ENCODE data around the gene SEMA3B.

Gene SEMA3B

GRCh38 chr3:50232303-50232702 lies 36.6 kb upstream of the SEMA3B start:
- no peak overlapping the region for H3K27ac ChIP-seq
- no peak for TF ChIP-seq CTCF (conservative IDR thresholded peaks at IDR 0.05)

- TF ChIP-seq CTCF (conservative IDR thresholded peaks at IDR 0.05): no peak
- no peak overlapping the region for H3K27ac ChIP-seq
These were observed 35.8 kb upstream of the SEMA3B start for GRCh38 chr3:50233176-50233575.

GRCh38 chr3:50235716-50236483 lies 33.0 kb upstream of the SEMA3B start, which contains the start of gene GNAI2:
TSS of gene GNAI2 (plus strand) at chr3:50236204. CDS start at chr3:50236336, 132 bp downstream.
- no peak for TF ChIP-seq CTCF (conservative IDR thresholded peaks at IDR 0.05)
- H3K27ac ChIP-seq: peak within 1 kb of the TSS; percentile 73

GRCh38 chr3:50236484-50237132 lies 32.3 kb upstream of the SEMA3B start:
- peak overlapping the region; percentile 73 for H3K27ac ChIP-seq
- no peak for TF ChIP-seq CTCF (conservative IDR thresholded peaks at IDR 0.05)

- TF ChIP-seq CTCF (conservative IDR thresholded peaks at IDR 0.05): no peak
- H3K27ac ChIP-seq: peak overlapping the region; percentile 73
These were observed 31.8 kb upstream of the SEMA3B start for GRCh38 chr3:50237133-50237651.

- no peak for TF ChIP-seq CTCF (conservative IDR thresholded peaks at IDR 0.05)
- H3K27ac ChIP-seq: peak overlapping the region; percentile 73
These were observed 31.0 kb upstream of the SEMA3B start for GRCh38 chr3:50237754-50238548.

- peak overlapping the region; percentile 73 for H3K27ac ChIP-seq
- no peak for TF ChIP-seq CTCF (conservative IDR thresholded peaks at IDR 0.05)
These were observed 30.4 kb upstream of the SEMA3B start for GRCh38 chr3:50238549-50239026.
